ENCODE data around the gene PDS5A.
"Not testable (repeated sequence)": the region's sequence is repeated elsewhere in the genome, so short reads cannot be mapped to it uniquely, and the experiment has no call there.

PDS5A gene, protein sequence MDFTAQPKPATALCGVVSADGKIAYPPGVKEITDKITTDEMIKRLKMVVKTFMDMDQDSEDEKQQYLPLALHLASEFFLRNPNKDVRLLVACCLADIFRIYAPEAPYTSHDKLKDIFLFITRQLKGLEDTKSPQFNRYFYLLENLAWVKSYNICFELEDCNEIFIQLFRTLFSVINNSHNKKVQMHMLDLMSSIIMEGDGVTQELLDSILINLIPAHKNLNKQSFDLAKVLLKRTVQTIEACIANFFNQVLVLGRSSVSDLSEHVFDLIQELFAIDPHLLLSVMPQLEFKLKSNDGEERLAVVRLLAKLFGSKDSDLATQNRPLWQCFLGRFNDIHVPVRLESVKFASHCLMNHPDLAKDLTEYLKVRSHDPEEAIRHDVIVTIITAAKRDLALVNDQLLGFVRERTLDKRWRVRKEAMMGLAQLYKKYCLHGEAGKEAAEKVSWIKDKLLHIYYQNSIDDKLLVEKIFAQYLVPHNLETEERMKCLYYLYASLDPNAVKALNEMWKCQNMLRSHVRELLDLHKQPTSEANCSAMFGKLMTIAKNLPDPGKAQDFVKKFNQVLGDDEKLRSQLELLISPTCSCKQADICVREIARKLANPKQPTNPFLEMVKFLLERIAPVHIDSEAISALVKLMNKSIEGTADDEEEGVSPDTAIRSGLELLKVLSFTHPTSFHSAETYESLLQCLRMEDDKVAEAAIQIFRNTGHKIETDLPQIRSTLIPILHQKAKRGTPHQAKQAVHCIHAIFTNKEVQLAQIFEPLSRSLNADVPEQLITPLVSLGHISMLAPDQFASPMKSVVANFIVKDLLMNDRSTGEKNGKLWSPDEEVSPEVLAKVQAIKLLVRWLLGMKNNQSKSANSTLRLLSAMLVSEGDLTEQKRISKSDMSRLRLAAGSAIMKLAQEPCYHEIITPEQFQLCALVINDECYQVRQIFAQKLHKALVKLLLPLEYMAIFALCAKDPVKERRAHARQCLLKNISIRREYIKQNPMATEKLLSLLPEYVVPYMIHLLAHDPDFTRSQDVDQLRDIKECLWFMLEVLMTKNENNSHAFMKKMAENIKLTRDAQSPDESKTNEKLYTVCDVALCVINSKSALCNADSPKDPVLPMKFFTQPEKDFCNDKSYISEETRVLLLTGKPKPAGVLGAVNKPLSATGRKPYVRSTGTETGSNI (N-terminal part only)

DNA sequence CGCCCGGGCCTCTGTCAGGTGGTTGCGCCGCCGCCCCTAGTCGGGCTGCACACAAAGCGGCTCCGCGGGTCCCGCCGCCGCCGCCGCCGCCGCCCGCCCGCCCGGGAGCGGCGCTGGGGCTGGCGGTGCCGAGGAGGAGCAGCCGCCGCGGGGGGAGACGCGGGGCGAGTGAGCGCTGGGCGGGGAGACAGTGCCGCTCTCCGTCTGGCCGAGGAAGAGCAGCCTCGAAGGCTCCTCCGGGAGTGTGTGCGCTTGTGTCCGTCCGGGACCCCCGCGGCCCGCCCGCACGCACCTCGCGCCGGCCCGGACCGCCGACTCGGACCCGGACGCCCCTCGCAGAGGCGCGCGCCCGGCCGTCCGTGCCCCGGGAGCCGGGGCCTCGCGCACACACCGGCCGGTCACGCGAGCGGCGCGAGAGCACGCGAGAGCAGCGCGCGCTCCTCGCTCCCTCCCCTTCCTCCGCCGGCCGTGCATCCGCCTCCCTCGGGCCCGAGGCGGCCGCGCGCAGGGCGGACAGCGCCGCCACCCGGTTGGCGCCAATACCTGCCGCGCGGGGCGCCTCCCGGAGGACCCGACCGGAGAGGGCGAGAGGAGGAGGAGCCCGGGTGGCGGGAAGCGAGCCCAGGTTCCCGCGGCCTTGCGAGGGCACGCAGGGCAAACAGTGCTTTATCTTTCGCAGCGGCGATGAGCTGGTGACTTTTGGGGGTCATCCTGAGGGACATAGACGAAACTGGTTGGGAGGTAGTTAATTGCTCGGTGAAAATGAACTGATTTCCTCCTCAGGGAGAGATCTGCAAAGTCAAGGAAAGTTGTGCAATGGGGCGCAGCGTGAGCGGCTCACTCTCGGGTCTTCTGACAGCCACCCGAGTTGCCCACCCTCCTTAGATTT is at the start of gene PDS5A:
PDS5A (minus strand) TSS at position 423 of the 889 bp plus-strand sequence. CDS start 1,334 bp downstream, outside the sequence.
- peak; percentile 89 for DNase-seq

DNA sequence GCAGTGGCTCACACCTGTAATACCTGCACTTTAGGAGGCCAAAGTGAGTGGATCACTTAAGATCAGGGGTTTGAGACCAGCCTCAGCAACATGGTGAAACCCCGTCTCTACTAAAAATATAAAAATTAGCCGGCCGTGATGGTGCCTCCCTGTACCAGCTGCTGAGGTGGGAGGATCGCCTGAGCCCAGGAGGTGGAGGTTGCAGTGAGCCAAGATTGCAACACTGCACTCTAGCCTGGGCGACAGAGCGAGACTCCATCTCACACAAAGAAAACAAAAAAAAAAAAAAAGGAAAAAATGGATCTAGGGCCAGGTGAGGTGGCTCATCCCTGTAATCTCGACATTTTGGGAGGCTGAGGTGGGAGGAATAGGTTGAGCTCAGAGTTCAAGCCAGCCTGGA is 46.3 kb upstream of the PDS5A start:
- DNase-seq, result not testable (repeated sequence)

DNA sequence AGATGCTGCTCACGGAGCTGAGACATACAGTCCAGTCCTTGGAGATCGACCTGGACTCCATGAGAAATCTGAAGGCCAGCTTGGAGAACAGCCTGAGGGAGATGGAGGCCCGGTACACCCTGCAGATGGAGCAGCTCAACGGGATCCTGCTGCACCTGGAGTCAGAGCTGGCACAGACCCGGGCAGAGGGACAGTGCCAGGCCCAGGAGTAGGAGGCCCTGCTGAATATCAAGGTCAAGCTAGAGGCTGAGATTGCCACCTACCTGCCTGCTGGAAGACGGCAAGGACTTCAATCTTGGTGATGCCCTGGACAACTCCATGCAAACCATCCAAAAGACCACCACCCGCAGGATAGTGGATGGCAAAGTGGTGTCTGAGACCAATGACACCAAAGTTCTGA is 43.4 kb upstream of the PDS5A start:
- DNase-seq, result not testable (repeated sequence)

DNA sequence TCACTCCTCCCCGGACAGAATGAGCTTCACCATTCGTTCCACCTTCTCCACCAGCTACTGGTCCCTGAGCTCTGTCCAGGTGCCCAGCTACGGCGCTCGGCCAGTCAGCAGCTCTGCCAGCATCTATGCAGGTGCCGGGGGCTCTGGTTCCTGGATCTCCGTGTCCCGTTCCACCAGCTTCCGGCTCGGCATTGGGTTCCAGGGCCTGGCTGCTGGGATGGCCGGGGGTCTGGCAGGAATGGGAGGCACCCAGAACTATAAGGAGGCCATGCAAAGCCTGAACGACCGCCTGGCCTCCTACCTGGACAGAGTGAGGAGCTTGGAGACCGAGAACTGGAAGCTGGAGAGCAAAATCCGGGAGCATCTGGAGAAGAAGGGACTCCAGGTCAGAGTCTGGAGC is 42.5 kb upstream of the PDS5A start:
- no peak for DNase-seq

DNA sequence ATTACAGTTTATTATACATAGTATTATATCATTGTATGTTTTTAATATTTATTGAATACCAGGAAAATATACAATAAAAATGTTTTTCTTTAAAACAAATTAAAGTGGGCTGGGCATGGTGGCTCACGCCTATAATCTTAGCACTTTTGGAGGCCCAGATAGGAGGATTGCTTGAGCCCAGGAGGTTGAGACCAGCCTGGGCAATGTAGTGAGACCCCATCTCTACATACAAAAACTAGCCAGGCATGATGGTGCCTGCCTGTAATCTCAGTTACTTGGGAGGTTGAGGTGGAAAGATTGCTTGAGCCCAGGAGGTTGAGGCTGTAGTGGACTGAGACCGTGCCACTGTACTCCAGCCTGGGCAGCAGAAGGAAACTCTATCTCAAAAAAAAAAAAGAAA is 38.3 kb upstream of the PDS5A start:
- no peak for DNase-seq

DNA sequence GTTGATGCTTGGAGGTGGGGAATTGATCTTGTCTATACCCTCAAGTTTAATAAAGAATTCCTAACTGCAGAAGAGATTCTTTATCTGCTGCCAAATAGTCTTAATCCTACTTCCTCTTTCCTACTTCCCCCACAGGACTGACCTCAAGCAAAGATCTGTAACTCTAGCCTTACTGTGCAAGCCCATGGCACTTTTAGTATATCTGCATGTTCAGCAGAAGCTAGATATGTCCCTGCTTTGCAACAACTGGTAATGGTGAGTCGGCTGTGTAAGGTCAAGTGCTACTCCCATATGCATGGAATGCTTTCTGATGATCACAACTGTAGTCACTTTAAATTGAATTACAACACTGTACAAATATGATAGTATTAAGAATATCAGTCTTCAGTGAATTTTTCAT is 26.3 kb upstream of the PDS5A start:
- DNase-seq, result no peak

DNA sequence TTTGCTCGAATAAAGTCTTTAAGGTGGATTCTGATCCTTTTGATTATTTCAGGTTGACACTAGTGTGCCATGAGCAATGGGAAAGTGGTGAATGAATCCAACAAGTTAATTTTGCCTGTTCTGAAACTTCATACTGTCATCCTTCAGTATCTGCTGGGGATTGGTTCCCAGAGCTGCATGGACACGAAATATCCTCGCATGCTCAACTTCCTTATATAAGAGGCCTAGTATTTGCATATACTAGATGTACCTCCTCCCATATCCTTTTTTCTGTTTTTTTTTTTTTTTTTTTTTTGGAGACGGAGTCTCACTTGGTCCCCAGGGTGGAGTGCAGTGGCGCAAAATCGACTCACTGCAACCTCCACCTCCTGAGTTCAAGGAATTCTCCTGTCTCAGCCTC is 23.0 kb upstream of the PDS5A start:
- no peak for DNase-seq

DNA sequence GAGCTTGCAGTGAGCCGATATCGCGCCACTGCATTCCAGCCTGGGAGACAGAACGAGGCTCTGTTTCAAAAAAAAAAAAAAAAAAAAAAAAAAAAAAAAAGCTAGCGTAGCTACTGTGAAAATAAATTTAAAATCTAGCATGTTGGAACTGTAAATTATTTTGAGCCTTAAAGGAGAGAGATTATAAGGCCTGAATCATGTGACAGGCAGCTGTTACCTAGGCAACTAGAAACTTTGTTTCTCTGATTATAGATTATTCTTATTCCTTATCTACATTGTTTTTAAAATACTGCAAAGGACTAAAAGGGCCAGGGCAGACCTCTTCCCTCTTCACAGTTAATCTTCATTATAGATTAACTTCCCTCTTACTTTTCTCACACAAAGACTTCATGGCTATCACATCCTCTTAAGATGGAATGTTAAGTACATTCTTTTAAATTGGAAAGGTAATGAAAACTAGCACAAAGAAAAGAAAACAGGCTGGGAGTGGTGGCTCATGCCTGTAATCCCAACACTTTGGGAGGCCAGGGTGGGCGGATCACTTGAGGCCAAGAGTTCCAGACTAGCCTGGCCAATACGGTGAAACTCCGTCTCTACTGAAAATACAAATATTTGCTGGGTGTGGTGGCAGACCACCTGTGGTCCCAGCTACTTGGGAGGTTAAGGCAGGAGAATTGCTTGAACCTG is 21.1 kb upstream of the PDS5A start:
- no peak for DNase-seq

DNA sequence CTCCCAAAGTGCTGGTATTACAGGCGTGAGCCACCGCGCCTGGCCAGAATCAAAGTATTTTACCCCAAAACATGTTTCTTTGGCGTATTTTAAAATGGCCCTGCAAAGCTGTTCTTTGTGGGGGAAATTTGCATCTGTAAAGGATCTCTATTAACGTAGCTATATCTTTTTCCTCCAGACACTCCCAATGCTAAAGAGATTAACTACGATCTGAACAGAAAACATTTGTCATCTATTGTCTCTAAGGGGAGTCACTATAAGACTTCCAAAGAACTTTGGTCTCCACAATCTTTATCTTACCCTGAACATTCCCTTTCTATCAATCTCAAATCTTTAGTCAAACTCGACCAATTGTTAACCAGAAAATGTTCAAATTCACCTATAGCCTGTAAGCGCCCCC is 19.1 kb upstream of the PDS5A start:
- DNase-seq, result no peak

DNA sequence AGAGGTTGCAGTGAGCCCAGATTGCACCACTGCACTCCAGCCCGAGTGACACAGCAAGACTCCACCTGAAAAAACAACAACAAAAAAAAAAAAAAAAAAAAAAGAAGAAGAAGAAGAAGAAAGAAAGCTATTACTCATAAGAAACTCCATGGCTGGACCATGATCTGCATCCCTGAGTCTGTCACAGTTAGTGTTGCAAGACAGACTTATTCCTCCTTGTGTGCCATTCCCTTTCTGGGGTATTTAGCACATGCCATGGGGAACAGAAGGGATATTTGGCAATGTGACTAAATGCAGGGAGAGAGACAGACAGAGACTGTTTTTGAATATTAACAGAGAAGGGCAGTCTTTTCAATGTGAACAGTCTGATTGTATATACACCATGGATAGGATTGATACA is 16.7 kb upstream of the PDS5A start:
- DNase-seq, result no peak

DNA sequence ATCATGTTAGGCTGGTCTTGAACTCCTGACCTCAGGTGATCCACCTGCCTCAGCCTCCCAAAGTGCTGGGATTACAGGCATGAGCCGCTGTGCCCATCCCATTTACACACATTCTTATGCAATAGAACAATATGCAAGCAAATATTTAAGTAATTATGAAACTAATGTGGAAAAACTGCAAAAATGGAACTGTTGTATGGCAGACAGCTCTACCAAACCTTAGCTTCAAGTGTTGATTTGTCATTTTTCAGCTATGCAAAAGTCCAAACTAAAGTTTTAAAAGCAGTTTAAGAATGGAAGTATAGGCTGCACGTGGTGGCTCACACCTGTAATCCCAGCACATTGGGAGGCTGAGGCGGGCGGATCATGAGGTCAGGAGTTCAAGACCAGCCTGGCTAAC is 11.7 kb upstream of the PDS5A start:
- not testable (repeated sequence) for DNase-seq

DNA sequence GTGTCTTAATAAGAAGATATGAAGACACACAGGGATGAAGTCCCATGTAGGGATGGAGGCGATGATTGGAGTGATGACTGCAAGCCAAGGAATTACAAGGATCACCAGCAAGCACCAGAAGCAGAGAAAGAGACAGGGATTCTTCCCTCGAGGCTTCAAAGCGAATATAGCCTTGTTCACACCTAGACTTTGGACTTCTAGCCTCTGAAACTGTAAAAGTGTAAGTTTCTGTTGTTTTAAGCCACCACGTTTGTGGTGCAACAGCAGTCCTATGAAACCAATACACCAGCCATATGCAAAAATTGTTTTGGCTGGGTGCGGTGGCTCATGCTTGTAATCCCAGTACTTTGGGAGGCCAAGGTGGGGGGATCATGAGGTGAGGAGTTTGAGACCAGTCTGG is 9.8 kb upstream of the PDS5A start:
- DNase-seq, result no peak

DNA sequence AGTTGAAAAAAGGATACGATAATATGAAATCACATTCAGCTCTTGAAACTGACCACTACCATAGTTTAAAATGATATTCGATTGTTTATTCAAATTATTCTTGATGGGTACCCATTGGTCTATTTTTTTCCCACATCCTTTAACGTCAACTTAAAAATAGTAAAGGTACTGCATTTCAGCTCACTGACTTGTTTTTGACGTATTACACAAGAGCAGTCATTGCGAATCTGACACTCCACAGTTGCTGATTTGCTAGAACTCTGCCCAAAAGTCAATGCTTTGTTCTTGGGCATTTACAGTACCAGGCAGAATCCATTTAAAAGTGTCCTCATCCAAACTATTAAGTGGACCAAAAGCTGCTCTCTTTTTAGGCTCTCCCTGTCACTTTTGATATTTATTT is 1.2 kb upstream of the PDS5A start:
- no peak for DNase-seq

DNA sequence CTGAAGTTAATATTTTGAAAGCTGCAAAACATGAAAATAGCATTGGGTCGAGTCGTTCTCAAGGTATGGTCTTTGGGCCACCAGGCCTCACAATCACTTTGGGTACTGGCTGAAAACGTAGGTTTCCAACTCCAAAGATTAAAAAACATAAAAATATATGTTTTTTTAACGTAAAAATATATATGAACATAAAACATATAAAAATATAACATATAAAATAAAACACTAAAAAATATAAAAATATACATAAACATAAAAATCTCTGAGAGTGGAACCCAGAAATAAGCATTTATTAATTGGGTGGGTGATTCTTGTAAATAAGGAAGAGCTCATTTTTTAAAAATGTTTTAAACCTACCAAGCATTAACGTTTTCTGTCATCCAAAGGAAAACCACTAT is 666 bp upstream of the PDS5A start:
- no peak for DNase-seq

DNA sequence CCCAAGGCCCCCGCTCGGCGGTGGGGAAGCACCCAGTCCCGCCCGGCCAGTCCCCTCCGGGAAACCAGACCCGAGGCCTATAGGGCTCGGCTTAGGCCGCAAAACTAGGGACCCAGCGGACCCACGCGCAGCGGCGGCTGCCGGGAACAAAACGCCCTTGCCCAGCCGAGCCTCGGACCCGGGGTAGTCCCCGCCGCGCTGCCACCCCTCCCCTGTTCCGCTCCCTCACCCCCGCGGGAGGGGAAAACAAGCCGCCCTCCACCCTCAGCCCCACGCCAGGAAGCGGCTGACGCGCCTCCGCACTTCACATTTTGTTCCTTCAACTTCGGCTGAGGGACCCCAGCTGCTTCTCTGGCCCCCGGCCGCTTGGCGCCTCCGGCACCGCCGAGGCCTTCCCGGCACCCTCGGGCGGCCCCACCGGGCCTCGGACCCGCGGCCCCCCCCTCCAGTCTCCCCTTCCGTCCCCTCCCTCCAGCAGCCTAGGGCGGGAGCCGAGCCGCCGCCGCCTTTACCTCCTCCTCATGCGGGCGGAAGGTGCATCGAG is 694 bp downstream of the PDS5A start:
- DNase-seq, result peak; percentile 53

DNA sequence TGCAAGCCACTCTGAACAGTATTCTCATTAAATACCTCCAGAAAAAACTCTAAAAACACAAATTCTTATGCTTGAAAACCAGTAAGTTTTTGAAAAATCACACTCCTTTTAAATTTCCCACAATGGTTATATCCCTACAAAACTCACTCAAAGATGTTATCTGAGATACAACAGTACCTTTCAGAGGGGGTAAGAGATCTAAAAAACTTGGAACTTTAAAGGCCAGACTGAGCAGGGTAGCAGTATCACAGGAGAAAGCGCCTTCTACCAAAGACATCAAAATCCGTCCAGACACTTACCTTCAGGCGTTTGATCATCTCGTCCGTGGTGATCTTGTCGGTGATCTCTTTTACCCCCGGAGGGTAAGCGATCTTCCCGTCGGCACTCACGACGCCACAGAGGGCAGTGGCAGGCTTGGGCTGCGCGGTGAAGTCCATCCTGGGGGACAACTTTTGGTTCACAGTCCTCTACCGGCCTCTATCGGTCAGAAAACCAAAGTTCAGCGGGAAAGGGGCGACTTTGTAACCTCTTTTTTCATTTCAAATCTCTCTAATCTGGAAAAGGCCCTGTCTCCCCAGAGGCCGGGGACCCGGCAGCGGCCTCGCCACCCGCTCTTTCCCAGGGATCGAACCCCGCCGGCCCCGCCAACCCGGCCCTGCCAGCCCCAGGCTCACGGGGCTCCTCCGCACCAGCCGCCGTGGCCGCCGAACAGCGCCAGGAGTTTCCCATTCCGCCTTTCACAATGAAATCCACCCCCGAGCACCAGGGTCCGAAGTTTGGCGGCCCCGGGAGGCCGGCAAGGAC is 1.4 kb downstream of the PDS5A start:
- DNase-seq, result peak; percentile 83

DNA sequence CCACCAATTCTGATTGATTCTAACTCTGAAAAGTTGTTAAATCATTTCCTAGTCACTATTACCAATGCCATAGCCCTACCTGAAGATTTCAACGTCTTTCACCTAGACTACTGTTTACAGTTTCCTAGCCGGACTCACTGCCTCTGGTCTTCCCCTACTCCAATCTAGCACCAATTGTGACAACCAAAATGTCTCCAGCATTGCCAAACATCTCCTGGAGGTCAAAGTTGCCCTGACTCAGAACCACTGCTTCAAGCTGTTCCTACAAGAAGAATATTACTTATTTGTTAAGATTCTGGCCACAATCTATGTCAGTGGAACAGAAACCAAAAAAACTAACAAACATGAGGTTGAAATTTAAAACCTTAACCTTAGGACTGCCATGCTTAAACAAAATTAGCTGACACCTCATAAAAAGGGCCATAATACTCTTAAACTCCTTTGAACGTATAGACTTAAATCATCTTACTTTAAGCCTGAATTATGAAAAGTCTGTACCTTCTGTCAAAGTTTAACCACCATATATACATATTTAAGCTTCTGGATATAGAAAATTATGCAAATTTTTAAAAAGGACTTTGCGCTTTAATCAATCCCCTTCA is 2.1 kb downstream of the PDS5A start:
- no peak for DNase-seq

DNA sequence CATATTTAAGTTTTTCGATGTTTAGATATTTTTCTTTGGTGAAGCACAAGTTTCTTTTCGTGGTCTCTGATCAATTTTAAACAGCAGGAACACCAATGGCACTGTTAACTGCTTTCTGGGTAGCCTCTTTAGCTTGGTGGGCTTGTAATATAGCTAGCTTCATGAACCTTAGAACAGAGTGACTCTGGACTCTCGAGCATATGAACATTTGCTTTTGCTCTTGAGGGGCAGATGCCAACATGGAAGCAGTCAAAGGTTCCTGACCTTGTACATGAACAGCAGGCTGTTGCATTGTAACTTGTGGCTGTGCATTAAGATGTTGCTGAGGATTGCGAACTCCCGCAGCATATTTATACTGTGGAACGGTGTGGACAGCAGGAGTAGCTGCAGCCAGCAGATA is 4.7 kb downstream of the PDS5A start:
- DNase-seq, result not testable (repeated sequence)

DNA sequence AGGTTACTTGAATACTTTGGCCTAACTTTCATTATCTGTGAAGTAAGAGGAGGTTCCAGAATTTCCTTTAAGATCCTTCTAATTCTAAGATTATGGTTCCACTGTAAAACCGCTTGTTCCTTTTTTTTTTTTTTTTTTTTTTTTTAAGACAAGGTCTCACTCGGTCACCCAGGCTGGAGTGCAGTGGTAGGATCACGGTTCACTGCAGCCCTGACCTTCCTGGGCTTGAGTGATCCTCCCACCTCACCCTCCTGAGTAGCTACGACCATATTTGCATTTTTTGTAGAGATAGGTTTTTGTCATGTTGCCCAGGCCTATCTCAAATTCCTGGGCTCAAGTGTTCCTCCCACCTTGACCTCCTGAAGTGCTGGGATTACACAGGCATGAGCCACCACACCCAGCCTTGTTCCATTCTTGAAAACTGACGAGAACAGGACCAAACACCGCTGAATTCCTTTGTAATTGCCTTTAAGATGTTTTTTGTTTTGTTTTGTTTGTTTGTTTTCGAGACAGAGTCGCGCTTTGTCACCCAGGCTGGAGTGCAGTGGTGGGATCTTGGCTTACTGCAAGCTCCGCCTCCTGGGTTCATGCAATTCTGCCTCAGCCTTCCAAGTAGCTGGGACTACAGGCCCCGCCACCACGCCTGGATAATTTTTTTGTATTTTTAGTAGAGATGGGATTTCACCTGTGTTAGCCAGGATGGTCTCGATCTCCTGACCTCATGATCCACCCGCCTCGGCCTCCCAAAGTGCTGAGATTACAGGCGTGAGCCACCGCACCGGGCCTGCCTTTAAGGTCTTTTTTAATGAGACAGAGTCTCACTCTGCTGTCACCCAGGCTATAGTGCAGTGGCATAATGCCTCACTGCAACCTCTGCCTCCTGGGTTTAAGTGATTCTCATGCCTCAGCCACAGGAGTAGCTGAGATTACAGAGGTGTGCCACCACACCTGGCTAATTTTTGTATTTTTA is 6.8 kb downstream of the PDS5A start:
- no peak for DNase-seq

Measured in NCI-H82 (cell line).